GM23248 (cell line): Measurements from ENCODE around the gene PANK4.

Experiments used
- EZH2 ChIP-seq: fragments of 200-600 bp; sonication (generic); IDR thresholded peaks from 2 replicates; pipeline ENCODE4 v1.6.1; 2018; ENCODE audit warnings: antibody characterized with exemption, mild to moderate bottlenecking; ENCODE audit not compliant: insufficient read depth, poor library complexity, severe bottlenecking
- EZH2phosphoT487 ChIP-seq: fragments of 200-600 bp; sonication (generic); IDR thresholded peaks from 2 replicates; pipeline ENCODE4 v1.6.1; 2018; ENCODE audit warnings: antibody characterized with exemption, moderate library complexity, mild to moderate bottlenecking, low read depth; ENCODE audit not compliant: insufficient read depth

GRCh38 chr1:2510366-2511155 lies 15.8 kb downstream of the PANK4 start:
- TF ChIP-seq EZH2phosphoT487 (no peak), EZH2 (no peak)
